Fibroblast of villous mesenchyme (primary cell): ENCODE results near the gene PDE5A. TPM values are rescaled to one million over a fixed set of nuclear protein-coding genes. Genes with fewer than 3 reads are reported as not detected.

Source experiments
- DNase-seq: peaks from one replicate; pipeline ENCODE4 v3.0.0-alpha.2; 2010; ENCODE audit warnings: low read depth
- H3K4me3 ChIP-seq: 2 replicates; pipeline ENCODE4 v1.5.1; 2011; ENCODE audit warnings: low read depth, mild to moderate bottlenecking, low read length
- total RNA-seq: library from RNA; depleted of rRNA; stranded (reverse); fragments of >200 nt; gene quantifications from 2 replicates; pipeline ENCODE4 v1.2.3, GENCODE V29; 2012
- TF ChIP-seq, protein P1 (sequence below): IDR thresholded peaks from 2 replicates; pipeline ENCODE4 v1.5.1; 2012; ENCODE audit warnings: low read depth, mild to moderate bottlenecking, low read length; ENCODE audit not compliant: insufficient read depth

The PDE5A gene
- total RNA-seq, 1 donor, result 162 TPM

DNA sequence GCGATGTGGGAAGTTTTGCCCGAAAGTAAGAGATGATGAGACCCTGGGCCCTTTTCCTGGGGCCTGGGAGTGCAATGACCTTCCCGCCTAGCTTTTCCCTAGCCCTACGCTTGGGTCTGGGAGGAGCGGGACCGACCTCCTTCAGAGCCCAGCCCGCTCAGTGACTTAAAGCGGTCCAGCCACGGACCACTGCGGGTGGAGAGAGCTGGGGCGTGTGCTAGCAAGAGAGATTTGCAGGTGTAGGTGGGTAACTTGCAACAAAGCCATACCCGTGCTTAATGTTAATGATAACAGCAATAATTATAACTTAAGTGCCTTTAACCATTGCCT is 503 bp upstream of the PDE5A start:
- H3K4me3 ChIP-seq, result peak overlapping the region; percentile 89
- TF ChIP-seq, protein P1, sequence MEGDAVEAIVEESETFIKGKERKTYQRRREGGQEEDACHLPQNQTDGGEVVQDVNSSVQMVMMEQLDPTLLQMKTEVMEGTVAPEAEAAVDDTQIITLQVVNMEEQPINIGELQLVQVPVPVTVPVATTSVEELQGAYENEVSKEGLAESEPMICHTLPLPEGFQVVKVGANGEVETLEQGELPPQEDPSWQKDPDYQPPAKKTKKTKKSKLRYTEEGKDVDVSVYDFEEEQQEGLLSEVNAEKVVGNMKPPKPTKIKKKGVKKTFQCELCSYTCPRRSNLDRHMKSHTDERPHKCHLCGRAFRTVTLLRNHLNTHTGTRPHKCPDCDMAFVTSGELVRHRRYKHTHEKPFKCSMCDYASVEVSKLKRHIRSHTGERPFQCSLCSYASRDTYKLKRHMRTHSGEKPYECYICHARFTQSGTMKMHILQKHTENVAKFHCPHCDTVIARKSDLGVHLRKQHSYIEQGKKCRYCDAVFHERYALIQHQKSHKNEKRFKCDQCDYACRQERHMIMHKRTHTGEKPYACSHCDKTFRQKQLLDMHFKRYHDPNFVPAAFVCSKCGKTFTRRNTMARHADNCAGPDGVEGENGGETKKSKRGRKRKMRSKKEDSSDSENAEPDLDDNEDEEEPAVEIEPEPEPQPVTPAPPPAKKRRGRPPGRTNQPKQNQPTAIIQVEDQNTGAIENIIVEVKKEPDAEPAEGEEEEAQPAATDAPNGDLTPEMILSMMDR, result no peak
- no peak for DNase-seq

DNA sequence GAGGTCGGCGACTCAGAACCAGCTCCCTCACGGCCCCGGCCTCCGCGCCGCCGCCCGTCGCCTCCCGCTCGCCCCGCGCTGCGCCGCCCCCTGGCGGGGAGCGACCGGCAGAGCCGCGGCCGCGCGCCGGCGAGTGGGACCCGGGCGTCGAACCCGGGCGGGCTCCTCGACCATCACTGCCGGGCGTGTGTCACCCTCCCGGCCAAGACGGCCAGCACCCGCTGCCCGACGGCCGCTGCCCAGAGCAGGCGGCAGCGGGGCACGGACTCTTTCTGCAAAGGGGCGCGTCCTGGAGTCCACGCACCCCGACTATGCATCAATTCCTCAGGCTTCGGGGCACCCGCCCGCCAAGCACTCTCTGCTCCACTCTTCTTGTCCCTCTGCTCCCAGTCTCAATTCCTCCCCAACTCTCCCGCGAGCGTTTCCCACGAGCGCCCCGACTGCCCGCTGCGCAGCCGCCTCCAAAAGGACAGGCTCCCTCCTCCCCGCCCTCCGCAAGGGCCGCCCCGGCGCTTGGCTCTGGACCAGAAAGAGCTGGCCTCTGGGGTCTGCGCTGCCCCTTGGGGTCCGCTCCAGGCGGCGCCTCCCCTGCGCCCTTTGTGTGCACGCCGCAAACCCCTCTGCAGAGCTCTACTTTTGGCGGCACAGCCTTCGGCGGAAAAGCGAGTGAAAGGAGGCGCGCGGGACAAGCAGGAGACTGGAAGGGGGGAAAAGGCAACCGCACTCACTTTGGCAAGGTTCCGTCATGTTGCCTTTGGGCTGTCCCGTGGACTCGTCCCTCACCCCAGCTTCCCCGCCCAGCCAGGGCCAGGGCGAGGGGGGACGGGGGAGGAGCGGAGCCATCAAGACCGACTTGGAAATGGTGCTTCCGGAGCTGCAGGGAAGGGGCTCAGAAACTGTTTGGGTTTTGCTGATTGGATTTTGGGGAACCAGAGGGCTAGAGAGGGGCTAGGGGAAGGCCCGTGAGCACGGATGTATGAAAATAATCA is 1.0 kb downstream of the PDE5A start:
- TF ChIP-seq, protein P1, result peak; percentile 34
- H3K4me3 ChIP-seq, result peak overlapping the region; percentile 89
- DNase-seq, result peak; percentile 75

DNA sequence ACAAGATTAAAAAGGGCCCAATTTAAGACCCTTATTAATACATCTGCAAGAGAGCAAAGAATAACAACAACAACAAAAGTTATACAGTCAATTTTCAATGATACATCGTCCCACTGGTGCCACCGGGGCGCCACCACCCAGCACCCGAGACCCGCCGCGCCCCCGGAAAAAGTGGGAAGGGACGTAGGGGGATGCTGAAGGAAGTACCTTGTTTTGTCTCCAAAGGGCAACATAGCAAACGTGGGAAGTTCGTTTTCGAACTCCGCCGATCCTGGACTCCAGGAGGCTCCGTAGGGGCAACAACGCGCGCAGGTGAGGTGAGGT is 1.7 kb downstream of the PDE5A start:
- TF ChIP-seq, protein P1, result no peak
- no peak for DNase-seq
- H3K4me3 ChIP-seq, result peak overlapping the region; percentile 89

DNA sequence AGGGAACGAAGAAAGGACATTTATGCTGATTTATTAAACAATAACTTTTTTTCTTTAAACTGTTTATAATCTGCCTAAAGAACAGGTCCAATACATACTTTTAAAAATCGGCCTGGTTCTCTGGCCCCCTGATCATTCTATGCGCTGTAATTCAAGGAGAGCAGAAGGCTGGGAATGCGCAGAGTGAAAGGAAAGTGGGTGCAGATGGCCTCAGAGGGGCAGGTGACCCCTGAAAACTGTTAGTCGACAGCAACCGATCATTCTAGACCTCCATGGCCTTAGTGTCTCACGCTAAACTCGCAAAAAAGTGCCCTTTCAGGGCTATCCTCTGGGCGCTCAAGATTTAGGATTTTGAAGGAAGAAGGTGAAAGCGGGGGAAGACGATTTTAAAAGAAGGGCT is 2.2 kb downstream of the PDE5A start:
- DNase-seq, result peak; percentile 28
- TF ChIP-seq, protein P1, result no peak
- peak overlapping the region; percentile 89 for H3K4me3 ChIP-seq

DNA sequence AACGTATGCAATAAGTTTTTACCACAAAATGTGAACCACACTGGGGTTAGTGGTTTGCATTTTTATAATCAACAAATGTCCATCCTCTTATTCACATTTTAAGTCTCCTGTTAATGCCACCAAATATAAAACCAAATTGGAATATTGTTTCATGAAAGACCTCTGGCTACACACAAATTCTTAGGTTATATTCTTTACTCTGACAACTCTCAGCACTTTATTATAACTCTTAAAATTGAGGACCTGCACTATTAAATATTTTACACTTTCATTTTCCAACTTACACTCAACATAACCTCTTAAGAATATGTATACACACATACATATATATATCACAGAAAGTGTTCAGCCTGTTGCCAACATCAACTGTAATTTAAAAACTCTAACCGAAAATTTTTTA is 2.8 kb downstream of the PDE5A start:
- peak overlapping the region; percentile 89 for H3K4me3 ChIP-seq
- TF ChIP-seq, protein P1, result no peak
- peak; percentile 16 for DNase-seq

DNA sequence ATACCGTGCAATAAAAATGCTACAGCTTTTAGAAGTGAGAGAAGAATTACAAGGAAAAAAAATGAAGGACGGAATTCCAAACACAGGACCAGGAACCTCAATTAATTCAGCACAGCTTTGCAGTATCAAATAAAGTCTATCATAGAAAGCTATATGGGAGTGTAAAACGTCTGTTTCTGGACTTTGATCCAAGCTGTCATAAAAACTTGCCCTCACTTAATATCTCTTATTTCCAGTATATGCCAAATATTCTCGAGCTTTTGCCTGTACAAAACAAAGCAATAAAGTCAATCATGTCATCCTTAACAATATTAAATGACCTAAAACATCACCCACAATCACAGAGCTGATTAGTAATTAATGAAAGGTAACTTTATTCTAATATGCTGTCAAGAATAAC is 4.2 kb downstream of the PDE5A start:
- TF ChIP-seq, protein P1, result no peak
- DNase-seq, result no peak
- peak overlapping the region; percentile 89 for H3K4me3 ChIP-seq
